ENCODE measurements around the gene CLPTM1L.
"Not testable (repeated sequence)": the region's sequence is repeated elsewhere in the genome, so short reads cannot be mapped to it uniquely, and the experiment has no call there.

The CLPTM1L gene

DNA sequence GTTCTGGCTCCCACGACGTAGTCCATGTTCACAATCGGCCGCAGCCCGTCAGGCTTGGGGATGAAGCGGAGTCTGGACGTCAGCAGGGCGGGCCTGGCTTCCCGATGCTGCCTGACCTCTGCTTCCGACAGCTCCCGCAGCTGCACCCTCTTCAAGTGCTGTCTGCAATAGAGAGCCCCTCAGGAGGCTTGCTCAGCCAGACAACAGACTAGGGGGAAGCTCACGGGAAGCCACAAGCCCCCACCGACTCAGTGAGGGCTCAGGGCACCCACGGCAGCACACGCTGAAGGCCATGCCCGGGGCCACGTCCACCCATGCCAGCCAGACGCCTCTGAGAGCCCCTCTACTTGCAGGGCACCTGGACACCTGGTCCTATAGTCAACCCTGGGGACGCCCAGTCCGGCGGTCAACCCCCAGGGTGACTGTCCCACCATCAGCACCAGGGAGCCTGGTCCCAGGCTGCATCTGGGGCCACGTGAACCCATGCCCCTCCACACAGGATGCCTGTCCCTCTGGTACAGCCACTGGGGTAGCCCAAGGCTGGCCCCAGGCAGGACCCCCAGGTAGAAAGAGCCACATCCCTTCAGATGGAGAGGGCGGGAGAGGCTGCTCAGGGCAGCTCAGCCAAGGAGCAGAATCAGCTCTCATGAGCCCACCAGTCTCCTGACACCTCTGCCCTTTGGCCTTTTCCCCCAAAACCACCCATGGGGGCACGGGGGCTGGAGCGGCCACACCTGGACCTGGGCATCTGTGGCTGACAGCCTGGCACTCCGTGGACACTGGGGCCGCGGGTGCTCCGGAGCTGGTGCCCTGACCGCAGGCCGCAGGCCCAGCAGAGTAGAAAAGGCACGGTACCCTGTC, 64.5 kb downstream of the CLPTM1L start:
- in situ Hi-C loops (cut with MboI; ENCODE audit: low sequenced_read_pairs) = no loop called here

- in situ Hi-C loops (cut with MboI; ENCODE audit: low sequenced_read_pairs) = no loop called here
These were observed 65.3 kb downstream of the CLPTM1L start for GRCh38 chr5:1279443-1280151.

DNA sequence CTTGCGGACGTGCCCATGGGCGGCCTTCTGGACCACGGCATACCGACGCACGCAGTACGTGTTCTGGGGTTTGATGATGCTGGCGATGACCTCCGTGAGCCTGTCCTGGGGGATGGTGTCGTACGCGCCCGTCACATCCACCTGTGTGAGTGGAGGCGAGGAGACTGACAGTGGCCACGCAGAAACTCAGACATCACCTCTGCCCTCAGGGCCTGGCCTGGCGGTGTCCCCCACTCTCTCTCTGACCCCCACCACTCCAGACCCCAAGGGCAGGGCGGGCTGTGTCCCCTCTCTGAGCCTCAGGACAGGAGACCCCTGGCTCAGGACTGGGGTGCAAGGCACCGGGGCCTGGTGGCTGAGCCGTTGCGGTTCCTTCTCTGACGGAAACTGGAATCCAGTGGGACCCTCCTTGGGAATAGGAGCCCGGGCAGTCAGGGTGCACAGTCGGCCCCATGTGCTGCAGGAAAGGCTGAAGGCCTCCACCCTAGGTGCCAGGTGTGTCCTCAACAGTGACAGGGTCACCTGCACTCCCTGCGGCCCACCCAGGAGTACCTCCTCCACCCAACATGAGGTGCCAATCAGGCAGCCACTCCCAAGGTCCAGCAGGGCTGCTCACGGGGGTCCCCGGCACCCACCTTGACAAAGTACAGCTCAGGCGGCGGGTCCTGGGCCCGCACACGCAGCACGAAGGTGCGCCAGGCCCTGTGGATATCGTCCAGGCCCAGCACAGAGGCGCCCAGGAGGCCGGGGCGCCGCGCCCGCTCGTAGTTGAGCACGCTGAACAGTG, 66.0 kb downstream of the CLPTM1L start:
- in situ Hi-C loops (cut with MboI; ENCODE audit: low sequenced_read_pairs) = no loop called here

GRCh38 chr5:1278216-1278615, 66.7 kb downstream of the CLPTM1L start:
- in situ Hi-C loops (cut with MboI; ENCODE audit: low sequenced_read_pairs) = no loop called here

GRCh38 chr5:1277781-1278180, 67.1 kb downstream of the CLPTM1L start:
- in situ Hi-C loops (cut with MboI; ENCODE audit: low sequenced_read_pairs) = no loop called here

- in situ Hi-C loops (cut with MboI; ENCODE audit: low sequenced_read_pairs) = no loop called here
These were observed 67.6 kb downstream of the CLPTM1L start for GRCh38 chr5:1277331-1277730.

DNA sequence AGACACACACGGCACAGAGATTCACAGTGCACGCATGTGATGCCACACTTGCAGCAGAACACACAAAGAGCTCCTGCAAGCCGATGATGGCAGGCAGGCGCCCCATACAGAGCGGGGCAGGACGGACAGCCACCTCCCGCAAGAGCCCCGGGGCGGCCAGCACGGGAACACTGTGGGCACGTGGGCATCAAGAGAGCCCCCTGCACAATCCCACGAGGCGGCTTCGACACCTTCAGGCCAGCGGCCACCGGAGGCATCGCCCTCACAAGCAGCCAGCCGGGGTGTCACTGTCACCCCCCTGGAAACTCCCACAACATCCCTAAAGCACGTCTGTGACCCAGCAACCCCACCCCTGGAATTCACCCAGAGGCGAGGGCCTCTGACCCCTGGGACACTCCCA, 68.0 kb downstream of the CLPTM1L start:
- in situ Hi-C loops (cut with MboI; ENCODE audit: low sequenced_read_pairs) = no loop called here

DNA sequence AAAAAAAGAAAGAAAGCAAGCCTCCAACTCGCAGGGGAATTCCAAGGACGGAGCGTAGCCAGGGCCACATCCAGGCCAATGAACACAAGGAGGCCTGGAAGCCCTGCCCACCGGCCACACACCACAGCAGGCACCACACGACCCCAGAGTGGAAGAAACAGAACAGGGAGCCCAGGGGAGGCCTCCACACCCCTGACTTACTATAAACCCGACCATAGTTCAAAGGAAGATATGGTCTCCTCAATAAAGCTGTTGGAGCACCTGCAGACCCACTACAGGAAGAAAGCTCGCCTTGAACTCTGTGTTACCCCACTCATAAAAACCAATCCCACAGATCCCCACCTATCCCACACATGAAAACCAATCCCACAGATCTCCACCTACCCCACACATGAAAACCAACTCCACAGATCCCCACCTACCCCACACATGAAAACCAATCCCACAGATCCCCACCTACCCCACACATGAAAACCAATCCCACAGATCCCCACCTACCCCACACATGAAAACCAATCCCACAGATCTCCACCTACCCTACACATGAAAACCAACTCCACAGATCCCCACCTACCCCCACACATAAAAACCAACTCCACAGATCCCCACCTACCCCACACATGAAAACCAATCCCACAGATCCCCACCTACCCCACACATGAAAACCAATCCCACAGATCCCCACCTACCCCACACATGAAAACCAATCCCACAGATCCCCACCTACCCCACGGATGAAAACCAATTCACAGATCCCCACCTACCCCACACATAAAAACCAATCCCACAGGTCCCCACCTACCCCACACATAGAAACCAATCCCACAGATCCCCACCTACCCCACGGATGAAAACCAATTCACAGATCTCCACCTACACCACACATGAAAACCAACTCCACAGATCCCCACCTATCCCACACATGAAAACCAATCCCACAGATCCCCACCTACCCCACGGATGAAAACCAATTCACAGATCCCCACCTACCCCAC, 69.2 kb downstream of the CLPTM1L start:
- in situ Hi-C loops (cut with MboI; ENCODE audit: low sequenced_read_pairs) = not testable (repeated sequence)

- in situ Hi-C loops (cut with MboI; ENCODE audit: low sequenced_read_pairs) = no loop called here
These were observed 70.4 kb downstream of the CLPTM1L start for GRCh38 chr5:1274471-1274870.

DNA sequence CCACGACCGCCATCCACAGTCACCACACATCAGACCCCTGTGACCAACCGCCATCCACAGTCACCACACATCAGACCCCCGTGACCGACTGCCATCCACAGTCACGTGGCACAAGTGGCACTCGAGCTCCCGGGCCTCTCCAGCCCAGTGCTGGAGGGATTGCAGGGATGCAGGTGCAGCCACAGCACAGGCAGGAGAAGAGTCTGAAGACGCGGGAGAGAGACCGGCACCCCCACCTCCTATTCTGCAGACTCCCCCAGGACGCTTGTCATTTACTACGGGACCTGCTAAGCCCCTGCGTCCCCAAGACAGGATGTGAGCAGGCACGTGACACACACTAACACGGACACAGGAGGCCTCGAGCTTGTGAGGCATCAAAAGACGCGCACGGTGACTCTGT, 71.2 kb downstream of the CLPTM1L start:
- in situ Hi-C loops (cut with MboI; ENCODE audit: low sequenced_read_pairs) = no loop called here

DNA sequence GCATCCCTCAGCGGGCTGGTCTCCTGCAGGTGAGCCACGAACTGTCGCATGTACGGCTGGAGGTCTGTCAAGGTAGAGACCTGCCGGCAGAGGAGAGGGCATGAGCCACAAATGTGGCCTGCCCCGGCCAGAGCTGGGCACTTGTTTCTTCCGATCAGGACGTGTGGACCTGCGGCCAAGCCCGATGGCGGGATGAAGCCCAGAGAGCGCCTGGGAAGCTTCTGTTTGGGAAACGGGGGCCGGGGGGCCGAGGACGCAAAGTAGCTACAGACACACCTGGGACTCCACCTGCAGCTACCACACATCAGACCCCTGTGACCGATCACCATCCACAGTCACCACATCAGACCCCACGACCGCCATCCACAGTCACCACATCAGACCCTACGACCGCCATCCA, 72.7 kb downstream of the CLPTM1L start:
- in situ Hi-C loops (cut with MboI; ENCODE audit: low sequenced_read_pairs) = no loop called here

GRCh38 chr5:1270933-1271914, 73.7 kb downstream of the CLPTM1L start:
- in situ Hi-C loops (cut with MboI; ENCODE audit: low sequenced_read_pairs) = no loop called here

- in situ Hi-C loops (cut with MboI; ENCODE audit: low sequenced_read_pairs) = no loop called here
These were observed 74.5 kb downstream of the CLPTM1L start for GRCh38 chr5:1270426-1270825.

DNA sequence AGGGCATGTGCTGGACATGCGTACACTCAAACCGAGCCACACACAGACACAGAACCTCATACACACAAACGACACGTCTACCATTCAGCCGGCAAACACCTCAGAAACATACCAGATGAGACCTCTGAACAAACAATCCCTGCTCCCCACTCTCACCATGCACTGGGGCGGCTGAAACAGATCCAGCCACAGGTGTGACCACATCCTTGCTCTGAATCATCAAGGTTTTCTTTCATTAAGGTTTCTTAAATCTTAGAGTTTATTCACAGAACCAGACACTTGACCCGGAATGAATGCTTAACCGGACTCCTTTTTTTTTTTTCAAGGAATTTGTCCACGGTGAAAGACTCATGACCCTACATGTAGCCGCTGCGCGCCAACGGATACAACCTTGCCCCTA, 76.2 kb downstream of the CLPTM1L start:
- in situ Hi-C loops (cut with MboI; ENCODE audit: low sequenced_read_pairs) = no loop called here

DNA sequence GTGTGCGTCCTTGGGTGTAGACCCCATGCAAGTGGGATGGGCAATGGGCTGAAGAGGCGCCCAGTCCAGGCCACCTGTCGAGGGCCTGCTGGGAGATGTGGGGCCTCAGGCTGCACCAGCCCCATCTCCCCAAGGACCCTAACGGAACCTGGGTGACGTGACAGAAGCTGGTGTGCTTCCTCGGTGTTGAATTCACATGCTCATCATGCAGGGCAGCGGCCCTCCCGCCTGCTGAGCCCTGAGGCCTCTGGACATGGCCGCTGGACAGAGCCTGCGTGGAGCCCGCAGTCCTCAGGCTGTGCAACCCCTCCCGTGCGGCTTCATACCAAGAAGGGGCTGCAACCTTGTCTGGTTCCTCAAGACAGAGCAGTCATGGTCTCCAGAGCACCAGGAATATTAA, 76.8 kb downstream of the CLPTM1L start:
- in situ Hi-C loops (cut with MboI; ENCODE audit: low sequenced_read_pairs) = no loop called here

Data from hTERT RPE-1 (cell line).